ENCODE data around the gene PITPNM1.

Gene PITPNM1

GRCh38 chr11:67492069-67492727, 13.0 kb downstream of the PITPNM1 start:
- DNase-seq (ENCODE audit: low read depth, low spot score) = no peak
- POLR2A ChIA-PET = interaction anchor here (1.5 kb wide), 1 partner anchor 9 kb away, joined by 7 read pairs; the partner anchor contains the start of gene AIP
- CTCF ChIA-PET = interaction anchor here (0.9 kb wide), 1 partner anchor 146 kb away, joined by 3 read pairs; no protein-coding TSS in a partner anchor
- H3K4me3 ChIP-seq (ENCODE audit: low read depth, low read length) = no peak overlapping the region
- TF ChIP-seq CTCF (IDR thresholded peaks at IDR 0.05; ENCODE audit: insufficient read depth, low read length, missing control alignments) = no peak

- no peak for TF ChIP-seq CTCF (IDR thresholded peaks at IDR 0.05; ENCODE audit: insufficient read depth, low read length, missing control alignments)
- no peak overlapping the region for H3K4me3 ChIP-seq (ENCODE audit: low read depth, low read length)
- POLR2A ChIA-PET = interaction anchor here (1.5 kb wide), 1 partner anchor 9 kb away, joined by 7 read pairs; the partner anchor contains the start of gene AIP
- DNase-seq (ENCODE audit: low read depth, low spot score) = no peak
- CTCF ChIA-PET = interaction anchor here (0.9 to 1.3 kb wide), 2 partner anchors 14 to 140 kb away, joined by 3 read pairs; partner anchors contain the start of gene PITPNM1
These were observed 13.7 kb downstream of the PITPNM1 start for GRCh38 chr11:67491276-67492068.

GRCh38 chr11:67490727-67491065, 14.5 kb downstream of the PITPNM1 start:
- DNase-seq (ENCODE audit: low read depth, low spot score) = no peak
- ChIA-PET CTCF (interaction anchor here (0.9 to 1.3 kb wide), 2 partner anchors 15 to 139 kb away, joined by 3 read pairs; partner anchors contain the start of gene PITPNM1), POLR2A (interaction anchor here (0.6 to 1.5 kb wide), 3 partner anchors 8 to 59 kb away, joined by 3 to 7 read pairs (median 4); partner anchors contain the start of gene AIP)
- no peak overlapping the region for H3K4me3 ChIP-seq (ENCODE audit: low read depth, low read length)
- TF ChIP-seq CTCF (IDR thresholded peaks at IDR 0.05; ENCODE audit: insufficient read depth, low read length, missing control alignments) = no peak

- ChIA-PET CTCF (interaction anchor here (1.3 kb wide), 1 partner anchor 139 kb away, joined by 3 read pairs; no protein-coding TSS in a partner anchor), POLR2A (interaction anchor here (0.6 to 1.5 kb wide), 3 partner anchors 7 to 58 kb away, joined by 3 to 7 read pairs (median 4); partner anchors contain the start of gene AIP)
- TF ChIP-seq CTCF (IDR thresholded peaks at IDR 0.05; ENCODE audit: insufficient read depth, low read length, missing control alignments) = no peak
- H3K4me3 ChIP-seq (ENCODE audit: low read depth, low read length) = no peak overlapping the region
- no peak for DNase-seq (ENCODE audit: low read depth, low spot score)
These were observed 15.1 kb downstream of the PITPNM1 start for GRCh38 chr11:67489885-67490726.

- ChIA-PET CTCF (no interaction called here), POLR2A (interaction anchor here (1.1 kb wide), 1 partner anchor 10 kb away, joined by 4 read pairs; no protein-coding TSS in a partner anchor)
- no peak overlapping the region for H3K4me3 ChIP-seq (ENCODE audit: low read depth, low read length)
- TF ChIP-seq CTCF (IDR thresholded peaks at IDR 0.05; ENCODE audit: insufficient read depth, low read length, missing control alignments) = no peak
- DNase-seq (ENCODE audit: low read depth, low spot score) = no peak
These were observed 15.8 kb downstream of the PITPNM1 start for GRCh38 chr11:67489203-67489884.
